Heart right ventricle (tissue), 16 donors: ENCODE data around the gene TBC1D22A. TPM values are rescaled to one million over a fixed set of nuclear protein-coding genes. Genes with fewer than 3 reads are reported as not detected.

Experiments
- ATAC-seq, 8 donors: fragments of 200-7000 bp; cut with Tn5 transposase; one replicate each; pipeline ENCODE4 v1.9.1; 2020; ENCODE audit warnings: mild to moderate bottlenecking in 8 of 8, moderate library complexity in 8 of 8, moderate number of reproducible peaks in 1 of 8
- DNase-seq, 2 donors: peaks; one replicate each; pipeline ENCODE4 v3.0.0-alpha.2; 2020
- H3K27ac ChIP-seq, 10 donors: fragments of 200-600 bp; sonication (generic) in 2 of 10; one replicate each; pipeline versions ENCODE4 v1.5.0 to v1.8.0; 2020 to 2022; ENCODE audit warnings: mild to moderate bottlenecking in 3 of 10
- H3K27me3 ChIP-seq, 7 donors: fragments of 200-600 bp; one replicate each; pipeline ENCODE4 v1.8.0; 2021 to 2022; ENCODE audit warnings: mild to moderate bottlenecking in 2 of 7
- H3K36me3 ChIP-seq, 9 donors: fragments of 200-600 bp; sonication (generic) in 1 of 9; one replicate each; pipeline versions ENCODE4 v1.5.0 to v1.8.0; 2020 to 2022; ENCODE audit warnings: mild to moderate bottlenecking in 2 of 9
- H3K4me1 ChIP-seq, 9 donors: fragments of 200-600 bp; sonication (generic) in 1 of 9; one replicate each; pipeline versions ENCODE4 v1.5.0 to v1.8.0; 2020 to 2022; ENCODE audit warnings: mild to moderate bottlenecking in 4 of 9
- H3K4me3 ChIP-seq, 10 donors: fragments of 200-600 bp; sonication (generic) in 2 of 10; one replicate each; pipeline versions ENCODE4 v1.5.0 to v1.8.0; 2020 to 2022; ENCODE audit warnings: mild to moderate bottlenecking in 7 of 10, moderate library complexity in 2 of 10
- H3K9me3 ChIP-seq, 11 donors: fragments of 200-600 bp in 10 of 11; sonication (generic) in 2 of 11; one replicate each; pipeline versions ENCODE4 v1.5.0 to v1.8.0; 2013 to 2022; ENCODE audit warnings: mild to moderate bottlenecking in 2 of 11, control low read depth in 1 of 11, moderate library complexity in 1 of 11
- WGBS, 2 donors: extraction: QIAGEN DNeasy Blood & Tissue Kit; methylation state at CpG; one replicate each; pipeline ENCODE4 v1.1.7; 2013; ENCODE audit warnings: inconsistent platforms in 1 of 2; 5-methylcytosine and 5-hydroxymethylcytosine counted together
- intact Hi-C, 10 donors: fragments of 100-400 bp; cut with DNase I; formaldehyde crosslinking; loops; one replicate each; pipeline versions ENCODE4 v1.11.1 to v1.14.2; 2022
- polyA plus RNA-seq, 2 donors: library from polyadenylated mRNA; stranded (reverse); fragments of 200-250 nt; gene quantifications; one replicate each; pipeline ENCODE4 v1.2.3, GENCODE V29; 2013
- total RNA-seq, 10 donors: library from RNA; stranded (reverse); fragmentation: NEBNext Ultra II Directional in 3 of 10; extraction: Animal tissue kit (Norgen Biotek cat#: 25700) in 3 of 10; gene quantifications; one replicate each; pipeline versions ENCODE4 v1.2.1 to v1.2.4, GENCODE V29; 2021 to 2023
- TF ChIP-seq, protein P1 (sequence below), 9 donors: fragments of 200-600 bp; sonication (generic) in 2 of 9; IDR thresholded peaks; one replicate each; pipeline versions ENCODE4 v1.5.0 to v1.8.0; 2021 to 2022; ENCODE audit warnings: antibody characterized with exemption in 9 of 9, mild to moderate bottlenecking in 5 of 9, moderate library complexity in 1 of 9
- donor health status: Arrhythmogenic right ventricular cardiomyopathy.
- donor health status: ischemic (EF 13 %, LVEDD 7.1; RV severe dilation, severe dysfunction).
- donor health status: healthy with polysubstance abuse.
- donor health status: DM: no; HTN: yes; CAD: no.
- donor health status: DM: no; HTN: no; CAD: no.
- donor health status: ischemic (EF 25% LVEDD 6.9; RV normal size, moderate dysfunction).
- donor health status: ischemic (EF 25% LVEDD 5.7; RV mildly dilated, moderate dysfunction).
- donor health status: healthy.
- donor health status: DM: yes; HTN: yes; CAD: no.
- donor health status: Ischemic cardiomyopathy.
- donor health status: ischemic (EF 35%, LVEDD 5.7; RV mildly dilated, moderate dysfunction).
- donor health status: nonischemic (EF 11% LVEDD 7.7; RV severe dilation, severe dysfunction).
- donor health status: DM: yes; HTN: yes; CAD: no.
- donor health status: PGD.
- donor health status: ischemic (EF 29% LVEDD 5.4; RV normal size, mild dysfunction).
- donor health status: nonischemic (EF 23%, LVEDD 6.1; RV moderate dilation, normal function).

TBC1D22A gene
- total and polyA plus RNA-seq, 12 donors: 7.2 to 27.9 (median 17.9) TPM

DNA sequence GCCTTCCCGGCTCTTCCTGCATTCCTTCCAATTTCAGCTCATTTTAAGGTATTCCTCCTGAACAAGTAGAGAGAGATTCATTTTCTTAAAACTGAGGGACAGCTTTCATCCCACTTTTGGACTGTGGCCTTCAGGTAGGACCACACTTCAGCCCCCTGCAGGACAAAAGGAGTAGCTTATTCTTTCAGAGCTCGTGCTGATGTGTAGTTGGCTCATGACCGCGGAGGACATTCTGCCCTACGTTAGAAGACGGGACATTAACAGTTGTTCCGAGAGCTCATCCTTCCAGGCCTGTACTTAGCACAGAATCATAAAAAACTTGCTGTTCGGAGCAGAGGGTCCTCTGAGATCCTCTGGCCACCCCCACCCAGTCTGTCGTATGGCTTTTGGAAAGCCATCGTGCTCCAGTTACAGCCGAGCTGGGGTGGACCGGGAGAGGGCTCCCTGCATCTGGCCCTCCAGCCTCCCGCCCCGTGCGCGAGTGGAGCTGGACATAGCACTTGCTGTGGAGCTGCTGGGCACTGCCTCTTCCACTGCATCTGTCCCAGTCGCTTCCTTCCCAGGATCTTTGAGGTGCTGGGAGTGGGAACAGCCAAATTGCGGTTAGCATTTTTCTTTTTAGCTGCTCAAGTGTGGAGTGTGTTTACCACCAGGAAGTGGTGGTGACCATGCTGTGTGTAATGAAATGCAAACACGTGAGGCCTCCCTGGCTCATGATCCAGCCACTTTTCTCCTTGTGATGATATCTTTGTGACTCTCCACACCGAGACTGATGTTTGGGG lies 250.3 kb downstream of the TBC1D22A start:
- Histone ChIP-seq H3K27ac (no peak overlapping the region), H3K9me3 (no peaks in the 10 kb centered on the region), H3K4me3 (no peak overlapping the region), H3K4me1 (no peaks in the 10 kb centered on the region), H3K27me3 (no peaks in the 10 kb centered on the region), H3K36me3 (peaks cover 0 to 27% (median 0%) of the 10 kb centered on the region in 9 donors)
- intact Hi-C loops: no loop called here
- ATAC-seq: no peak
- DNase-seq: no peak
- TF ChIP-seq, protein P1, sequence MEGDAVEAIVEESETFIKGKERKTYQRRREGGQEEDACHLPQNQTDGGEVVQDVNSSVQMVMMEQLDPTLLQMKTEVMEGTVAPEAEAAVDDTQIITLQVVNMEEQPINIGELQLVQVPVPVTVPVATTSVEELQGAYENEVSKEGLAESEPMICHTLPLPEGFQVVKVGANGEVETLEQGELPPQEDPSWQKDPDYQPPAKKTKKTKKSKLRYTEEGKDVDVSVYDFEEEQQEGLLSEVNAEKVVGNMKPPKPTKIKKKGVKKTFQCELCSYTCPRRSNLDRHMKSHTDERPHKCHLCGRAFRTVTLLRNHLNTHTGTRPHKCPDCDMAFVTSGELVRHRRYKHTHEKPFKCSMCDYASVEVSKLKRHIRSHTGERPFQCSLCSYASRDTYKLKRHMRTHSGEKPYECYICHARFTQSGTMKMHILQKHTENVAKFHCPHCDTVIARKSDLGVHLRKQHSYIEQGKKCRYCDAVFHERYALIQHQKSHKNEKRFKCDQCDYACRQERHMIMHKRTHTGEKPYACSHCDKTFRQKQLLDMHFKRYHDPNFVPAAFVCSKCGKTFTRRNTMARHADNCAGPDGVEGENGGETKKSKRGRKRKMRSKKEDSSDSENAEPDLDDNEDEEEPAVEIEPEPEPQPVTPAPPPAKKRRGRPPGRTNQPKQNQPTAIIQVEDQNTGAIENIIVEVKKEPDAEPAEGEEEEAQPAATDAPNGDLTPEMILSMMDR (IDR thresholded peaks at IDR 0.05): peak in 2 of 9 donors; percentile 10 to 11
- WGBS, 2 donors: 95 to 96% methylated on average over 20 of the region's 20 CpGs

DNA sequence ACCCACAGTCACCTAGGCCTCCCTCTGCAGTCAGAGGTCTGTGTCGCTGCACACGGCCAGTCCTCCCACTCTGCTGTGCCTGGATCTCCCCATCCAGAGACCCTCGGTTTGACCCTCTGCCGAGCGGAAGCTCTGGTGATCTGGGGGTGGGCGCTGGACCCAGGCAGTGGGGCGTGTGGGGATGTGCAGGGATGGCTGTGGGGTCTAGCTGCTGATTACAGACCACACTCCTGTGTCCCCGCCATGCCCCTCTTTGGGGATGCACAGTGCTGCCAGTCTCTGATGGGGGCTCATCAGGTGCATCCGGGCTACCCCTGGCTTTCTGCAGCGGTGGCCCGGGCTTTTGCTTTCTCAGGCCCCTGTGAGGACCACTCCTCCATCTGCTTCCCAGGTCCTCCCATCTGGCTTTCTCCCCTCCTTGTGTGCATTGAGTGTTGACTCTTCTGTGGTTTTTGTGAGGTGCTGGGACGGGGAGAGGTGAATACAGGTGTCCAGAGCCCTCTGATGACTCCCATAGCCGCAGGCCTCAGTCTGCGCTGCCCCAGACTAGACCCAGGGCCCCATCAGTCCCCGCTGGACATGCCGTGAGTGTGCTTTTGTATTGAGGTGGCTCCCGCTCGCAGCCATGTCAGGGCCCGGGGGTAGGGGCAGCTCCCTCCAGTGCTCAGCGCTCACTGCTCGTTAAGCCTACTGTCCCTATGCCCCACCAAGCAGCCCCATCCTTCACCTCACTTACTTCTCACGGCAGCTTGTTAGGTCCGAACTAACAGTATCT lies 251.6 kb downstream of the TBC1D22A start:
- WGBS, 2 donors: 94 to 96% methylated on average over 23 of the region's 23 CpGs
- intact Hi-C loops: no loop called here

DNA sequence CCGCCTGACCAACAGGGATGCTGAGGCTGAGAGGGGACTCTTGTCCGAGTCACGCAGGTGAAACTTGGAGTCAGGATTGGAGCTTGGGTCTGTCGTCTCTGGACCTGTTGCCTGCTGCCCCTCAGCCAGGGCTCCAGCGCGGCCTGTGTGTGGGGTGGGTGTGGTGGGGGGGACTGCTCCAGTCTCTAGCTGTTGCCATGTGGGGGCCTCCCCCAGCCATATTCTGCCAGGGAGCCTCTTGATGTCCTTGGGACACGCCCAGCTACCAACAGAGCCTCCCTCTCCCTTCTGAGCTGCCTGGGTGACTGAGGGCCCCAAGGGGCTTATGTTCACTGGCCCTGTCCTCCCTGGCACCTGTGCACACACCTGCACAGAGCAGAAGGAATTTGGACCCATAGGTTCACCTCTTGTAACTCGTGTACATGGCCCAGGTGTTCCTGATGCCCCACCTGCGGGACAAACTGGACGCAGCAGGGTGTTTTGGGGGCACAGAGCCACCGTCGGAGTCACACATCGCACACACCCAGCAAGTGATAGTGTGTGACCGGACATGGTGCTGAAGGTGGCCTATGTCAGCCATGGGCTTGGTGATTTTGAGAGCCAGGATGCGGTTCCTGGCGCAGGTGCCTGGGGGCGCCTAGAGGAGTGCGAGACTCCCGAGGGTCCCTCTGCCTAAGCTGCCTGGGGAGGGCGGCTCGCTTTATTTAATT lies 252.3 kb downstream of the TBC1D22A start:
- 97% methylated on average over 21 of the region's 21 CpGs for WGBS, 2 donors
- no peak for ATAC-seq
- no peak for DNase-seq

More for the DNA sequence above, 251.6 kb downstream of the TBC1D22A start:
- ATAC-seq: no peak
- TF ChIP-seq, protein P1 (IDR thresholded peaks at IDR 0.05): no peak
- Histone ChIP-seq H3K27ac (no peak overlapping the region), H3K9me3 (no peaks in the 10 kb centered on the region), H3K36me3 (peaks cover 0 to 21% (median 0%) of the 10 kb centered on the region in 9 donors), H3K4me1 (no peaks in the 10 kb centered on the region), H3K4me3 (no peak overlapping the region), H3K27me3 (no peaks in the 10 kb centered on the region)
- no peak for DNase-seq

More for the DNA sequence above, 252.3 kb downstream of the TBC1D22A start:
- intact Hi-C loops: no loop called here
- Histone ChIP-seq H3K27ac (no peak overlapping the region), H3K36me3 (peaks cover 0 to 14% (median 0%) of the 10 kb centered on the region in 9 donors), H3K4me3 (no peak overlapping the region), H3K27me3 (no peaks in the 10 kb centered on the region), H3K4me1 (no peaks in the 10 kb centered on the region), H3K9me3 (no peaks in the 10 kb centered on the region)
- TF ChIP-seq, protein P1 (IDR thresholded peaks at IDR 0.05): no peak
